NCI-H460 (cell line): ENCODE results near the gene NEDD4L. TPM values are rescaled to one million over a fixed set of nuclear protein-coding genes. Genes with fewer than 3 reads are reported as not detected.

Experiments used
- DNase-seq: peaks from one replicate; pipeline ENCODE4 v3.0.0-alpha.2; 2016; ENCODE audit warnings: low read depth; ENCODE audit errors: extremely low read depth
- total RNA-seq: library from RNA; depleted of rRNA; stranded (reverse); fragments of >200 nt; shearing (Covaris generic); gene quantifications from 2 replicates; pipeline ENCODE4 v1.2.3, GENCODE V29; 2014

Gene NEDD4L
- total RNA-seq, 1 experiment from 2014 or later: 25.1 TPM

GRCh38 chr18:58113337-58113736, 69.3 kb downstream of the NEDD4L start:
- DNase-seq: no peak

DNA sequence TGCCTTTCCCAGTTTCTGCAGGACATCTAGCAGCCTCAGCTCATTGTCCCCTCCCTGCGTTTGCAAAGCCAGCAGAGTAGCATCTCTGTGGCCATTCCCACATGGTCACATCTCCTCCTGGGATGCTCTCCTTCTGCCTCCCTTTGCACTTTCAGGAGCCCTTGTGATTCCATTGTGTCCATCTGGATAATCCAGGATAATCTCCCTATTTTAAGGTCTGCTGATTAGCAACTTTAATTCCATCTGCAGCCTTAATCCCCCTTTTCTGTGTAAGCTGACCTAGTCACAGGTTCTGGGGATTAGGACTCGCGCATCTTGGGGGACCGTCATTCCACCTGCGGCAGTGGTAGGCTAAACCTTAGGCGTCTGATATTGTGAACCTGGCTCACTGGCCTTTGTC, 70.7 kb downstream of the NEDD4L start:
- DNase-seq: no peak

DNA sequence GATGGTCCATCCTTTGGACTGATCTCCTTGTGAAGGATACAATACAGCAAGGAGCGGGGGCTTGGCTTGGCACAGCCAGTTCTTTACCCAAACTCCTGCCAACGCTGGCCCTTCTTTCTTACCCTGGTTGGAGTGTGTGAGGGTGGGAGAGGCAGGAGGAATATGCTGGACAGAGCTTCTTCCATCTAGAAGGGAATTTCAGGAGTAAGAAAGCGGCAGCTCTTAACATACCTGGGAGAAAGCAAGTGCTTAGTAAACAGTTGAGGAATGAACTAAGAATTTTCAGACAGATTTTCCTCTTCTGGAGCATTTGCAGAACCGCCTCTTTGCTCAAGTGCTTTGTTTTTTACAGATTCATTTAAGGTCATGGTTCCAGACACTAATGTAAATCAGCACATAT, 72.8 kb downstream of the NEDD4L start:
- no peak for DNase-seq

DNA sequence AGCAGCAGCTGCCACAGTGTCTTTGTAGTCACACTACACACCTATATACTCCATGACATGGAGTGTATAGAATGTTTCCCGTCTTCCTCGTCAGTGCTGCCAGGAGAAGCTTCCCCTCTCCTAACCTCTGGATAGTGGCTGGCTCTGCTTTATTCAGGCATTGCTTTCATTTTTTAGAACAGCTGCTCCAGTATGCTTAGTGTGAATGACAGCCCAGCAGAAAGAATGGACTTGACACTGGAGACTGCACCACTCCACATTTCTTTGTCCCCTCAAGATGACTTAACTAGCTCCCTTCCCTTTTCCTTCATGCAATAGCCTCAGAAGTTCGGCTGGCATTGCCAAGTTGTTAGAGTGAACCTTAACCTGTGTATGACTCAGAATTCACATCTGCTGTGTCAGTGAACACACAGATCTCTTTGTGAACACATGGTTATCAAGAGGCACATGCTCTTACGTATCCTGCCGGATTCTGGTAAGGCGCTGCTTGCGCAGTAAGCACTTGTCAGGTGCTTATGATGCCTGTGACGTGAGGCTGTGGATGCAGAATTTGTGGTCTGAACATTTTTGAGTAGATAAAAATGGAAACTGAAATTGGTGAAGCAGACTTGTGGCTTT, 73.9 kb downstream of the NEDD4L start:
- peak; percentile 22 for DNase-seq

DNA sequence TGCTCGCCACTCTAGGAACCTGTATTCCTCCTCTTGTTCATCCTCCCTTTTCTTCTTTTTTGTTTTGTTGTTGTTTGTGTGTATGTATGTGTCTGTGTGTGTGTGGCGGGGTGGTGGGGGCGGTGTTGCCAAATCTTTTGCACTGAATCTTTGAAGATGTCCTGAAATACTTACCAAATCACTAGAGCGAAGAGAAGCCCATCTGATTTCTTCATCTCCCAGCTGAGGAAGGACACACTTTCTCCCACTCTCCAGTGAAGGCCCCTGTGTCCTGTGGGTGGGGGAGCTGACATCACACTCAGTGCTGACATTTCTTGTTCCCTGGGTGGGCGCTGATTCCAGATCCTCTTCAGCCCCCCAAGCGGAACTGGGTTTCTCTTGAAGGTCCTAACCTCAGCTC, 74.5 kb downstream of the NEDD4L start:
- no peak for DNase-seq

GRCh38 chr18:58119819-58120218, 75.8 kb downstream of the NEDD4L start:
- no peak for DNase-seq

DNA sequence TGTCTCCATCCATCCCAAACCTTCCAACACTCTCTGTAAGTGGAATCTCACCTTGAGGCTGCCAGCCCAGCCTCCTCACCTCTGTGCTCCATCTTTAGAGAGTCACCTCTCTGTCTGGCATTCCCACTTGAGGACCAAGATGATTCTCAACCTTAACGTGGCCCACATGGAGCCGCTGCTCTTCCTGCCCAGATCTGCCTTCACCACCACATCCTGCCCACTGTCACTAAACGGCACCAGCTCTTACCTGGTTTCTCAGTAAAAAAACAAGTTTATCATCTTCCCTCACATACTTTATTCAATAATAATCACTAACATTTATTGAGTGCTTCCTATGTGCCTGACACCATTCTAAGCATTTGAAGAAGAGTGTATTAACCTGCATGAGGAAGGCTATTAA, 80.4 kb downstream of the NEDD4L start:
- DNase-seq: no peak

DNA sequence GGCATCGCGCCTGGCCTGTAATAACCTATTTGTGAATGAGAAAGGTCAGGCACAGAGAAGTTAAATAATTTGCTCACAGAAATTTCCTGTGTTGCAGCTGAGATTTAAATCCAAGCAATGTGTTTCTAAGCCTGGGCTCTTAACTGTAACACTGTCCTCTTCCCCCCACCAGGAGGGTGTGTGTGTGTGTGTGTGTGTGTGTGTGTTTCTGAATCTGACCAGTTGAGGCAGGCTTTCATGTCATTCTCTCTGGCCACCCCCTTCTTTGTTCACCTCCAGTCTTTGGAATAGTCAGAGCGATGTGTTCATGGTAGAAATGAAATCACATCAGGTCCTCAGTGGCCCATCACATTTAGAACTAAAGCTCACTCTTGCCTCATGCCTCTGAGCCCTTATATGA, 81.2 kb downstream of the NEDD4L start:
- DNase-seq: no peak

DNA sequence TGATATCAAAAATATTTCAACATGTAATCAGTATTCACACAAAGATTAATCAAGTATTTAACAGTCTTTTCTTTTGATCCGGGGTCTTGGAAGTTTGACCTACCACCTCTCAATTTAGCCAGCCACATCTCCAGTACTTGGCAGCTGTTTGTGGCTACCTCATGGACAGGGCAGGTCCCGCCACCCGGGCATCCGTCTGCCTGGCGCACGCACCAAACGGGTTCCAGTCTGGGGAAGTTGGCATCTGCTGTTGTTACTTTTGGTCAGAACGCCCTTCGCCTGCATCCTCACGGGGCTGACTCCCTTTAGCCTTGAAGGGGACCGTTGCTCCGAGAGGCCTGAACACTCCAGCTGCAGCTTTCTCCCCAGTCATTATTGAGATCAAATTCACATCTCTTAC, 81.7 kb downstream of the NEDD4L start:
- no peak for DNase-seq

DNA sequence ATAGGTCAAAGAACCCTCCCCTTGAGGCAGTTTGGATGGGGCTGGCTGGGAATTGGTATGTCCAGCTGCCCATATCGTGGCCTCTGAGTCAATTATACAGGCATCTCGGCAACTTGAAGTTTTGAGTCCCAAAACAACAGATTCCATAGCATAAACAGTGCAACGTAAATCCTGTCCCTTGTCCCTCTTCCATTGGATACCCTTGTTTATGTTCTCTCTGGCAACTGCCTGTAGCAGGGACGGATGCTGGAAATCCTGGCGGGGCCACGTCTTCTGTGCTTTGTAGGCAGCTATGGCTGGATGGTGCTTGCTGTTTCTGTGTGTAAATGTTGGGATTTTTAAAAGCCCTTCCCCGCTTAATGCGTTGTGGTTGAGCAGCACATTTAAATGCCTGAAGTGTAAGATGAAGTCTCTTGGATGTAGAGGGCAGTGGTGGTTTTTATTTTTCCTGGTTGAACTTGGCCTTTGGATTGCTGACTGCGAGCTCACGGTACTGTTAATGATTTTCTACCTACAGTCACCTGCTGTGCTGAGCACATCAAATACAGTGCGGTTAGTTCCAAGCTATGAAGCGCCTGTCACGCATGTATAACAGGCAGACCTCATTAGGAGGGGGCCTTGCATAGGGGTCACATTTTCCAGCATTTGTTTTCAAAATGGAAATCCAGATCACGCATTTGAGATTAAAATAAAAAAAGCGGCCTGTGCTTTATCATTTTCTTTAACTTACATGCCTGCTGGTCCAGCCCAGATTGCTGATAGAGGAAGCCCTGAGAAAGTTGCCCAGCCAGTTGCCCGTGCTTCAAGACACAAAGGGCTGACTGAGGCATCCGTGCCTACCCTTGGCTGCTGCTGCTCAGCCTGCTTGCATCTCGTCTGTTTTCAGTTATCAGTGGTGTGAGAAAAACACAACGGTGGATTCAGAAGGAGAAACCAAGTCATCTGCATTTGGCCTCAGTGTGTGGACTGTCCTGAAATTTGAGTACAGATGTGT, 84.7 kb downstream of the NEDD4L start:
- no peak for DNase-seq

- no peak for DNase-seq
These were observed 88.7 kb downstream of the NEDD4L start for GRCh38 chr18:58132595-58133261.

- DNase-seq: no peak
These were observed 91.2 kb downstream of the NEDD4L start for GRCh38 chr18:58135183-58135641.

DNA sequence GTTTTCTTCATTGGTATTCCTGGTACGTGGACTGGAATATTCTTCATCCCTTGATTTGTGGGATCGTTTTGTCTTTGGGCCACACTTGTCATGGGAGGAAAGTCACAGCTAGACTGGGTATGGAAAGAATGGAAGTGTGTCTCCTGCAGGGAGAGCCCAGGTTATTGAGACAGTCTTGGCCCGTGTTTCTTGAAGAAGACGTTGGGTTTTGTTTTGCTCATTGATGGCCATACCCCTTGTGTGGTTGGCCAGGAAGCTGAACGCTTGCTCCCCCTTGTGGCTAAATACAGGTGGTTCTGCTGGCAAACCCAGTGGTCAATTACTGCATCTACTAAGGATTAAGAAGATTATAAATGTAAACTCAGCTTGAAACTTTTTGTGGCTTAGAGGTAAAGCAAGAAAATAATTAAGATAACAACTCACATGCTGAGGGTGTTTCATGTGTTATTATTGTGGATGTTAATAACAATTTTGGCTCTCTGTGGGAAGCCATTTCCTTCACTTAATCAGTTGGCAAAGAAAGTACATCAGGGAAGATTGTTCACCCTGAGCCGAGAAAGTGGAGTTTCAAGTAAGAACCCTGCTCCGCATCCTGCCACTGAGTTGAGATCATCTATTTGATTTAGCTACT, 91.8 kb downstream of the NEDD4L start:
- peak; percentile 52 for DNase-seq

GRCh38 chr18:58136879-58137278, 92.9 kb downstream of the NEDD4L start:
- no peak for DNase-seq

DNA sequence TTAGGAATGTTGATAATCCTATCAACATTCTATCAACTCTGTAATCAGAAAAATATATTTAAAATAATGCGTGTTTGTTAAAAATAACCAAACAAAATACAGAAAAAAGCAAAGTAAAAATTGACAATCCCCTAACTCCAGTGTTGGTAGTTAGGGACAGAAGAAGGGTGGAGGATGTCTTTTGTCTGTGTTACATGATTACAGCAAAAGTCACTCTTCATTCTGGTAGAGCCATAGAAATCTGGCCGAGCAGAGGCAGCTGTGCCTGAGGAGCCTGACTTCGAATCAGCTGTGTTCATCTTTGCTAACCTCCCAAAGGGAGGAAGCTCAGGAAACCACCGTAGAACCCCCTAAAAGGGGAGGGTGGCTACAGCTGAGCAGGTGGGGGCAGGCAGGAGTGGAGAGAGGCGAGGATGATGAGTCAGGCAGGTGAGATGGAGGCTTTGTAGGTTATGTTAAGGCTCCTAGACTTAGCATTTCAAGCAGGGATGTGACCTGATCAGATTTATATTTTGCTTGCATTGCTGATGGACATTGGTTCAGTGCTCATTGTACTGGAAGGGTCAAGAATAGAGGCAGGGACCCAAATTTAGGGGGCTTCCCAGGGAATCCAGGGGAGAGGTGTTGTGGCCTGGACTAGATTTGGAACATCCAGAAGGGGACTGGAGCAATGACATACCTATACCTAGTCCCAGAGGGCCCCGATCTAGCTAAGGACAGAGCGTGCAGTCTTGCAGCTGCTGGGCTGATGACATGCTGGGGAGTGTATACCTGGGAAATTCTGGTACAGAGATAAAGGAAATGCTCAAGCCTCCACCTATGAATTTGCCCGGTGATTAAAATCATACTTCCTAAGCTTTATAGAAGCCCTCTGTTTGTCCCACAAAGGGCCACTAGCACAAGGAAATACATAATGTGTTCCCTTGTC, 95.7 kb downstream of the NEDD4L start:
- DNase-seq: no peak

DNA sequence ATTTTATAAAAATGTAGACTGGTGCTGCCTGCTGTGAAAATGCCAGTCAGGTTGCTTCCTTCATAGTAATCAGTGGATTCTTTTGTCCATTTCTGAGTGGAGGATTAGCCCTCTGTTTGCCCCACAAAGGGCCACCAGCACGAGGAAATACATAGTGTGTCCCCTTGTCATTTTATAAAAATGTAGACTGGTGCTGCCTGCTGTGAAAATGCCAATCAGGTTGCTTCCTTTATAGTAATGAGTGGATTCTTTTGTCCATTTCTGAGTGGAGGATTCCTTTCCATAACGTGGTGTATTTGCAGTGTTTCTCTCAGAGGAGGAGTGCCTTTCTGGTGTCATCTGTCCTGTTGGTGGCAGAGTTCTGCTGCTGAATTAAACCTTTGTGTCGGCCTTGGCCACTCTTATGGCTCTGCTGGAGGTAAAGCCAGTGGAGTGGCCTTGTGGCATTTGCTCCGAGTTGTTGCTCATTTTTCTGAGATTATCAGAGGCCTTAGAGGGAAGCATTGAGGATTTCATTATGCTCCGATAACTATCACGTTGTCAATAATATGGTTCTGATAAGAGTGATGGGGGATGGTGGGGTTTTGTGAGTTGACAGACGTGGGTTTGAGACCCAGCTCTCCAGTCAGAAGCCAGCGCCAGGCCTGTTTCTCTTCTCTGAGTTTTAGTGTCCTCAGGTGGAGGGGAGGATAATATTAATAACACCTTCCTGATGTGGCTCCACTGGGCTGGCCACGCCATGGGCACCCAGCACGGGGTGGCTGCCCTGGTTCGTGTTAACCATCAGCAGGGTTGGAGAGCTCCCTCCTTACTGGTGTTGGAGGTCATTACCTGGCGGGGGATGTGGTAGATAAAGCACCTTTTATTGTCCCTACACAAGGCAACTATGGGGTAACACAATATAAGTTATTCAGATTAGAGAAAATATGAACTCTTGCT, 96.6 kb downstream of the NEDD4L start:
- no peak for DNase-seq

- no peak for DNase-seq
These were observed 99.4 kb downstream of the NEDD4L start for GRCh38 chr18:58143386-58143785.

GRCh38 chr18:58144106-58144505, 100.1 kb downstream of the NEDD4L start:
- no peak for DNase-seq
